ENCODE measurements around the gene SUGP2.
A peak's percentile ranks its signal among the peaks of the same experiment; 100 is the strongest.

The SUGP2 gene

DNA sequence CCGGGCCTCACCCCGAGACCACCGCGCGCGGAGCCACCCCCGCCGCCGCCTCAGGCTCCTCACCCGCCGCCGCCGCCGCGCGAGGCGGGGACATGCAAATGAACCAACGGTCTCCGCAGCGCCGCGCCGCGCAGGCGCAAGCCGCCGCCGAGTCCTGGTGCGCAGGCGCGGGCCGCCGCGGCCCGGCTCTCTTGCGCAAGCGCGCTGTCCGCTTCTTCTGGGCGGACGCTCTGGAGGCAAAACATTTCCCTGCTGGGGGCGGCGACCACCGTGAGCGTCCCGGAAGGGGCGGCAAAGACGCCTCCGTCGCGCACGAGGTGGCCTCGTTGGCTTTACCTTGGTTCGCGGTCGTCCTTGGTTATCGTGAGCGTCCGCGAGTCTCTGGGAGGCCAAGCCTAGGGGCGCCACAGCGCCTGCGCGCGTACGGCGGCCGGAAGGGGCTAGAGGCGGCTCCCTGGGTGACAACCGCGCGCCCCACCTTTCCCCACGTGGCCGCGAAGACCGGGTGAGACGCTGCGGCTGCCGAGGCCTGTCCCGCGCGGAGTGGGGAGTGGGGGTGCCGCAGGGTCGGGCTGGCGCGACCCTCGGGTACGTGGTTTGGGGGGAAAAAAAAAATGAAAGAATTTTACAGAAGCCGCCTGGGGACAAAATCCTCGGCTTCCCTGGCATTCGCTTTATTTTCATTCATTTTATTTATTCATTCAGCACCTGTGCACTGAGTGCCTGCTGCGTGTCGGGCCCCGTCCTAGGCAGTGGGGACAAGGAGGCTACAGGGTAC lies at the start of gene SUGP2, which contains the start of gene ARMC6:
TSS of gene SUGP2 (minus strand) at position 92 of the 778 bp plus-strand sequence. CDS start 2,446 bp downstream, outside the sequence.
TSS of gene ARMC6 (plus strand) at position 178 of the 778 bp plus-strand sequence. CDS start 607 bp downstream, outside the sequence.
- peak; percentile 83 for DNase-seq

DNA sequence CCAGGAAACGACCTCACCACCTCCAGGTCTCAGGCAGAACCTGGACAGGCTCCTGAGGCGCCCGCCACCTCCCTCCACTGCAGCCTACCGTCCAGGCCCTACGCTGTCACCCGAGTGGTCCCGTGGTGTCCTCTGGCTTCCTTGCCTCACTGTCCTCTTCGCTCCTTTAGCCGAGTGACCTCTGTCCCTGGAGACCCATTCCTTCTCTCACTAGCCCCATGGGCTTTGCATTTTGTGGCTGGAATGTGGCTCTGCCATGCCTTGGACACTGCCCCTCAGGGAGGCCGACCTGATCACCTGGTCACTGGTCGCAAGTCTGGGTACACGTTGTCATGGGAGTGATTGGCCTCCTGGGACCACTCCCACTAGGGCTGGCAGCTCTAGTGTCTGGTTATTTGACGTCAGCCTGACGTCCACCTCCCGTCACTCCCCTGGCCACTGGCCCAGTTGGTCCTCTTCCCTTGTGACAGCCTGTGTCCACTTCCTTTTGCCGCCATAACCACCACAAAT lies 48.4 kb upstream of the SUGP2 start:
- no peak for DNase-seq

DNA sequence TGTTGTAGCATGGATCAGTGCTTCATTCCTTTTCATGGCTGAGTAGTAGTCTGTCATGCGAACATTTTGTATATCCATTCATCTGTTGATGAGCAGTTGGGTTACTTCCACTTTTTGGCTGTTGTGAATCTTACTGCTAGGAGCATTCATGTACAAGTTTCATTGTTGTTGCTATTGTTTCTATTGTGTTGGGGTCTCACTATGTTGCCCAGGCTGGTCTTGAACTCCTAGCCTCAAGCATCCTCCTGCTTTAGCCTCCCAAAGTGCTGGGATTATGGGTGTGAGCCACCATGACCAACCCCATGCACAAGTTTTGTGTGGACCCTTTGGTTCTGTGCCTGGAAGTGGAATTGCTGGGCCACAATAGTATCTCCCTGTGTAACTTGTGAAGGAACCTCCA lies 46.3 kb upstream of the SUGP2 start:
- DNase-seq, result no peak

DNA sequence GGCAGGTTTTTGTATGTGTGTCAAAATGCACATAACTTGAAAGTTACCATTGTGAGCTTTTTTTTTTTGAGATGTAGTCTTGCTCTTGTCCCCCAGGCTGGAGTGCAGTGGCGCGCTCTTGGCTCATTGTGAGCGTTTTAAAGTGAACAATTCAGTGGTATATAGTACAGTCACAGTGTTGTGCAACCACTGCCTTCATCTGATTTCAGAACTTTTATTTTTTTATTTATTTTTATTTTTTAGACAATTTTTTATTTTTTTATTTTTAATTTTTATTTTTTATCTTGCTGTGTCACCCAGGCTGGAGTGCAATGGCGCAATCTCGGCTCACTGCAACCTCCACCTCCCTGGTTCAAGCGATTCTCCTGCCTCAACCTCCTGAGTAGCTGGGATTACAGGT lies 45.5 kb upstream of the SUGP2 start:
- DNase-seq, result no peak

DNA sequence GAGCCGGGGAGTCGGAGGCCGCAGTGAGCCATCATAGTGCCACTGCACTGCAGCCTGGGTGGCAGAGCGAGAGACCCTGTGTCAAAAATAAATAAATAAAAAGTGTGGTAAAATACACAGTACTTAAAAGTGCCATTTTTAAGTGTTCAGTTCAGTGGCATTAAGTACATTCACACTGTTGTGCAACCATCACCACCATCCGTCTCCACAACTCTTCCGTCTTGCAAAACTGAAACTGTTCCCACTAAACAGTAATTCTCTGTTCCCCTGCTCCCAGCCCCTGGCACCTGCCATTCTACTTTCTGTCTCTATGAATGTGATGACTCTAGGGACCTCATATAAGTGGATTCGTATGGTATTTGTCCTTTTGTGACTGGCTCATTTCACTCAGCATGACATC lies 43.8 kb upstream of the SUGP2 start:
- DNase-seq, result no peak

DNA sequence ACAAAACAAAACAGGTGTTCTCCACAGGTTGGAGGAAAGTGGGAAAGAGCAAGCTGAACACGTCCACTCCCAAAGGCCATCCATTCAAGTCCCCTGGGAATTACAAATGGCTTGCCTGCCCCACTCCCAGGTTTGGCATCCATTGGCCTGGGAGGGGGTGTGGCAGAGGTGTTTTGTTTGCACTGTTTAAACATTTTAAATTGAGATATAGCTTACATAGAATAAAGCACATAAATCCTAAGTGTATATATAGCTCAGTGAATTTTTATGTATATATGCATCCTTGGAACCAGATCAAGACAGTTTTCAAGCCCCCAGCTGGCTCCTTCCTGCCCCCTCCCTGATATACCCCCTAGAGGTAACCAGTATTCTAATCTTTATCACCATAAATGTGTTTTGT lies 43.2 kb upstream of the SUGP2 start:
- DNase-seq, result no peak

DNA sequence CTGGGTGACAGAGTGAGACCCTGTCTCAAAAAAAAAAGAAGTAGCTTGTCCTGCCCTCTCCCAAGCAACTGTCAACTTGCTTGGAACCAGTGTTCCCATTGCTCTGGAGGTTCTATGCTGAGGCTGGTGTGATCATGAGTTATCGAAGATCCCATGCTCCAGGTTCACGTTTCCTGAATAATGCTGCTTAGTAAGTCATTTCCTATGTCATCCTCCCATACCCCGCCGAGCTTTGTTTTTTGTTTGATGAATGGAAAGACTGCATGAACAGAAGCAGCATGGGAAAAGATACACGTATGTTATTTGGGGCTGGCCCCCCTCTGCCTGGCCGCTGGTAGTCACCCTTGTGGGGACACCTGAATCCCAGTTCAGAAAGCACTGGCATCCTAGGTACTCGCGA lies 41.8 kb upstream of the SUGP2 start:
- DNase-seq, result no peak

DNA sequence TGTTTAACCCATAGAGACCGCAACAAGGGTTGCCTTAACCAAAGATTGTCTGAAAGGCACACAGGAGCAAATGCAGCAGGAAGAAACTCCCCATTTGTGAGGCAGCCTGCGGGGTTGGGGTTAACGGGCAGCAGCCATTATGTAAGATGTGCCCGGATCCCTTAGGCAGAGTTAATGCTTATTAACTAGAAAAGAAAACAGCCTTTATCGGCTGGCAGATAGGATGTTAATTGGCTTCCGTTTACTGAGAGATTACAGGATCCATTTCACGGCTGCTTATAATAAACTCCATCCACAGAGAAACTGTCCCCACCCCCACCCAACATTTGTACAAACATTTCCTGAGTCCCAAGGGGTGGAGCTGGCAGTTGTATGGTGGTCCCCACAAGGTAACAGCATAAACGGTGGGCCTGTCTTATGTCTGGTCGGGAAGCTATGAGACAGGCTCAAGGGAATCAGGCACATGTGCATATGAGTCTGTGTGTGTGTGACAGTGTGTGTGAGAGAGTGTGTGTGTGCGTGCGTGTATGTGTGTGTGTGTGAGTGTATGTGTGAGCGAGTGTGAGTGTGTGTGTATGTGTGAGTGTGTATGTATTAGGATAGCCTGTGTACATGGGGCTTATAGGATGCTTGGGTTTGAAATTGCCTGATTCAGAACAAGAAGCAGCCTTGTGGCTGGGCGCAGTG lies 41.0 kb upstream of the SUGP2 start:
- DNase-seq, result no peak

DNA sequence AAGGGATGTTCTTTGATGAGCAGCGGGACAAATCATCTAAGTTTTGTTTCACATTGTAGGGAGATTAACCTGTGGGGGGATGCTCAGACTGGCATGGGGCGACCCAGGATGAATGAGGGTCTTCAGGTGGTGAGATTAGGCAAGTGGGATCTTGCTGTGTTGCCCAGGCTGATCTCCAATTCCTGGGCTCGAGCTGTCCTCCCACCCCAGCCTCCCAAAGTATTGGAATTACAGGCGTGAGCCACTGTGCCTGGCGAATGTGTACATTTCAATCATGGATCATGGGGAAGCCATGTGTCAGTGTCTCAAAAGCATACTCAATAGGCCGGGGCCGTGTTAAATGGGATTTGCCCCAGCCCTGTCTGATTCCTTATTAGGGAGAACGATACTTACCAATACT lies 38.6 kb upstream of the SUGP2 start:
- DNase-seq, result no peak

DNA sequence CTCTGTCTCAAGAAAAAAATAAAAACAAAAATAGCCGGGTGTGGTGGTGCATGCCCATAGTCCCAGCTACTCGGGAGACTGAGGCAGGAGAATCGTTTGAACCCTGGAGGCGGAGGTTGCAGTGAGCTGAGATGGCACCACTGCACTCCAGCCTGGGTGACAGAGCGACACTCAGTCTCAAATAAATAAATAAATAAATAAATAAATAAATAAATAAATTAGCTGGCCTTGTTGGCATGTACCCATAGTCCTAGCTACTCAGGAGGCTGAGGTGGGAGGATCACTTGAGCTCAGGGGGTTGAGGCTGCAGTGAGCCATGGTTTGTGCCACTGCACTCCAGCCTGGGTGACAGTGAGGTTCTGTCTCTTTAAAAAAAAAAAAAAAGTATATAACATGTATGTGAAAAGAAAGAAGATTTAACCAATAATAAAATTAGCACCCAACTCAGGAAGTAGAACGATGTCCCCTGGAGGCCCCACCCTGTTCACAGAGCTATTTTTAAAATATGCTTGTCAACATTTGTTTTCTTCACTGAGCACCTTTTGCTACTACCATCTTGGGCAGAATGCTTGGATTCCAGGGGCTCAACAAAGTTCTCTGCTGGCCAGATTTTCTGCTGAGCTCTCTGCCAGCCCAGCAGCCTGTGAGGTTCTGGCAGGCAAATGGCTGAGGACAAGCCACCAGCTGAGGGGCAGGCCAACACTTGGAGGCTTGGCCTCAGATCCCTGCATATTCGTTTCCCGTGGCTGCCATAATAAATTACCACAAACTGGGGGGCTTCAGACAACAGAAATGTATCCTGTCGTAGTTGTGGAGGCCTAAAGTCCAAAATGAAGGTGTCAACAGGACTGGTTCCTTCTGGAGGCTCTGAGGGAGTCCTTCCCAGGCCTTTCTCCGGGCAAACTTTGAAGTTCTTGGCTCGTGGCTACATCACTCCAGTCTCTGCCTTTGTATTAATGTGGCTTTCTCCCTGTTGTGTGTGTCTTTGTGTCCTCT lies 35.6 kb upstream of the SUGP2 start:
- no peak for DNase-seq

DNA sequence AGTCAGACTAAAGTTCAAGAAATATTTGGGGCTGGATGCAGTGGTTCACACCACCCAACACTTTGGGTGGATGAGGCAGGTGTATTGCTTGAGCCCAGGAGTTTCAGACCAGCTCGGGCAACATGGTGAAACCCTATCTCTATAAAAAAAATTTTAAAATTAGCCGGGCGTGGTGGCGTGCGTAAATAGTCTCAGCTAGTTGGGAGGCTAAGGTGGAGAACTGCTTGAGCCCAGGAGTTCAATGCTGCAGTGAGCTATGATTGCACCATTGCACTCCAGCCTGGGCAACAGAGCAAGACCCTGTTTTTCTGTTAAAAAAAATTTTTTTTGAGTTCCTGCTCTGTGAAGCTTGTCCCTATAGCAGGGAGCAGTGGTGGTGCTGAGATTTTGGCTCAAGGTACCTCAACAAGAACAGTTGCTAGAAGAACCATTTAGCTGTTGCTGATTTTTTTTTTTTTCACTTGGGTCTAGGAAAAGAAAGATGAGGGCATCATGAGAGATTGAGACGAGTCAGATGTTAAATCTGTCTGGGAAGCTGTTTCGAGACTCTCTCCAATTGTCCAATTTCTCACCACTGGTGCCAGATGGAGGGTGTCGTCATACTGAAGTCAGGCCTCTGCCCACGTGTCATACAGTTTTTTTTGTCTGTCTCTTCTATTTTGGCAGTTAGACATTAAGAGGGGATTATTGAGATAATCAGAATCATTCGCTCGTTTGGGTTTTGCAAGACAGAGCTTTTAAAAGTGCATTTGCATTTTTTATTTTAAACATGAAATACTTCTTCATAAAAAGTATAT lies 34.2 kb upstream of the SUGP2 start:
- no peak for DNase-seq

DNA sequence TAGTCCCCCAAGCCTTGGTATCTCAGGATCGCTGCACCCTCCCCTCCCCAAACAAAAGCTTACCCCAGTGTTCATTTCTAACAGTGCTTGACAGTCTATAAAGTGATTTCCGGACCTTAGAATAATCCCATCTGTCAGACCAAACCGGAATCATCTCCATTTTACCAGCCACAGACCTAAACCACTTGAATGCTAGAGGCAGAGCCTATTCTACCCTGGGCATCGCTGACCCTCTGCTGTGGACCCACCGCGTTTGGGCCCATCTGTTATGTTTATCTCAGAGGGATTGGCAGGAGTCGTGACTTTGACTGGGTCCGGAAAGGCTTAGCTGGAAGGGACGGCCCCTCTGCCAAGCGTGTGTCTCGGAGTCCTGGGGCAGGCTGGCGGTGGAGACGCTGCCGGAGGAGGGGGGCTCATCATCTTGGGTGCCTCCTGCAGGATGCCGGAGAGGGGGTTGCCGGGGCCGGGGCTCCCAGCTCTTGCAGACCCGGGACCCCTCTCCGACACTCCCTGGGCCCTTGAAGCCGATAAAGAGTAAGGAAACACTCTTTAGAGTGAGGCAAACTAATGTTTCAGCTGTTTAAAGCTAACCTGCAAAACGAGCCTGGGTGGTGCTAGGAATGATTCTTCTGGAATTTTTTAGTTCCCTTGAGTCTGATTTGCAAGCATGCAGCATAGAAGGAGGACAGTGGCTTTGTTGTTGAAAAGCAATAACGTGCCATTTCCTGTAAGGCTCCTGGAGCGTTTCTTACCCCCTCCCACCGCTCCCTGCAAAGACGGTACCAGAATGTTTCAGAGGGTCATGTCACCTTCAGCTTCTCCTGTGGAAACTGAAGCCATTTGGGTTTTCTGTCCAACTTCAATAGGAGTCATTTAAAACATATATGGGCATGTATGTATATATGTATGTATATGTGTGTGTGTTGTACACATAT lies 31.8 kb upstream of the SUGP2 start:
- peak; percentile 5 for DNase-seq

DNA sequence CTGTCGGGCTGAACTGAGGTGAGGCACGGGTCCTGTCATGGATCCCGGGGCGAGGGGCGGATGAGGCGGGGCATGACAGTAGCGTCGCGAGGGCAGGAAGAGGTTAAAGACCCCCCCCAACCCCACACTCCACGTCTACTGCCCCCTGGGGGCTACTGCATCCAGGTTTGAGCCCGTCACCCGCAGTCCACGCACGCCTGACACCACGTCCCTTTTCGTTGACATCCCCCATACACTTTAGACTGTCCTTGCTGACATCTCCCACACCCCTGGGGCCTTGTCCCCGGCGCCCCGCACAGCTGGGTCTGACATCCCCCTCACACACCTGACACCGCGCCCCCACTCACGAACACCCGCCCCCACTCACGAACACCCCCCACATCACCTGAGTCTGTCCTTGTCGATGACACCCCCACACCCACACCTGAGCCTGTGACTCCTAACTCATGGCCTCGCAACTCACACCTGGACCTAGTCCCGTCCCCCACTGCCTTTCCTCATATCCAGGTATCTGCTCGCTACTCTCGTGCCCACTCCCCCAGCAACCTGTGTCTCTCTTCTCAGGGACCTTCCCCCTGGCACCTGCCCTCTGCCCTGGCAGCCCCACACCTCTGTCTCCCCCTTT lies 30.9 kb upstream of the SUGP2 start:
- DNase-seq, result no peak

DNA sequence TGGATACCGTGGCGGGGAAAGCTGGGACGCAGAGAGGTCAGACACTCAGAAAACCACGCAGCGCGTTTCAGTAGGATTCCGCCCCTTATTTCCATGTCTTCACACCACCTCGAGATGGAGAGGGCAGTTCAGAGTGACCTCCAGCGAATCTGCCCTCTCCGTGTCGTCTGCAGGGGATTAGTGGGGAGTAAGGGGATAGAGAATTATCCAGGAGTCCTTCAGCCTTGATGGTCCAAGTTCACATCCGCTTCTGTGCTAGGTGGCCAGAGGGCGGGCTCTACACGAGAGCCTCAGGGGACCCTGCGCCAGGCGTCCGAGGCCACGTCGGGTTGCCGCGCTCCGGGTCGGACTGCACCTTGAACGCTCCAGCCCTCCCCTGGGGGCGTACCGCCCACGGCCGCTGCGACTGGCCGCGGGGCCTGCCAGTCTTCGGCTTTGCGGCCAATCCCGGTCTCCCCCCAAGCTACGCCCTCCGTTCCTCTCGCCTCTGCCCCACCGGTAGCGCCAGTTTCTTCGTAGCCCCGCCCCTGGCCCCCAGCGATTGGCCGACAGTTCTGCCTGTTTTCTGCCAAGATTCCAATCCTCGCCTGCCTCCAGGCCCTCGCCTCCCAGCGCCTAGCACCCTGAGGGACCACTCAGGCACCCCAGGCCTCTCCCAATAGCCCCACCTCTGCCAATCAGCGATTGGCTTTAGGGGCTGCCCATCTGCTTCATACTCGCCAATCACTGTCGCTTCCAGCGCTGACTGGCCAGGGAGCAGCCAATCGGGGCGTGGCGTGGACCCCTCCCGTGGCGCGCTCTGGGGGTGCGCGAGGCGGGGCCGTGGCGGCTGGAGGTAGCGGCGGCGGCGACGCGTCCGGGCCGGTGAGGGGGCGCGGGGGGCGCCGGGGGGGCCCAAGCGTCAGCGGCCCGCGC lies 30.1 kb upstream of the SUGP2 start, which contains the start of gene SLC25A42:
TSS of gene SLC25A42 (plus strand) at position 812 of the 915 bp plus-strand sequence. CDS start 32,131 bp downstream, outside the sequence.
- peak; percentile 98 for DNase-seq

DNA sequence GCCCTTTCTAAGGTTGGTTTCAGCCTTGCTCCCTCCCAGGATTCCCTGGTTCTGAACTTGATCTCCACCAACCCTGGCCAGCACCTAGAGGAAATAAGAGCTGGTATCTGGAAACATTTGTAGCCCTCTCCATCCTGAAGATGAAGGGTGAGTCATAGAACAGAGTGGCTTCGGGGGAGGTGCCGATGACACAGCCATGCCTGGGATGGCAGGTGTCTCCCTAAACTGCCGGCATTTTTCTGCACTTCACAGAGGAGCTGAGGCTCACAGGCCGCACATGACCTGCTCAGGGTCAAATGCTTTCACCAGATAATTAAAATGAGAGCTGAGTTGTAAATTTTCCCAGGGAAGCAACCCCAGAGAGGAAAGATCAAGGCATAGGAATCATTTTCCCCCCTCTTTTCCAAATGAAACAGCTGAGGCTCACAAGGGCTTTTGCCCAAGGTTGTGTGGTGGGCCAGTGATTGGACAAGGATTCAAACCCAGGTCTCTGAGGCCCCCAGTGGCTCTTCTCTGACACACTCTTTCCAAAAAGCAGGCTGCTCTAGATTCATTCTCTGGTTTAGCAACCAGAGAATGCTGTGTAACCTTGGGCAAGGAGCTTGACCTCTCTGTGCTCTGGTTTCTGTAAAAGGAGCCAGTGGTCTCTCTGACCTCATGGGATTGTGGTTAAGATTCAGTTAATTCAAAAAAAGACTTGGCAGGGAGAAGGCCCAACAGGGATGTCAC lies 29.3 kb upstream of the SUGP2 start:
- DNase-seq, result no peak

DNA sequence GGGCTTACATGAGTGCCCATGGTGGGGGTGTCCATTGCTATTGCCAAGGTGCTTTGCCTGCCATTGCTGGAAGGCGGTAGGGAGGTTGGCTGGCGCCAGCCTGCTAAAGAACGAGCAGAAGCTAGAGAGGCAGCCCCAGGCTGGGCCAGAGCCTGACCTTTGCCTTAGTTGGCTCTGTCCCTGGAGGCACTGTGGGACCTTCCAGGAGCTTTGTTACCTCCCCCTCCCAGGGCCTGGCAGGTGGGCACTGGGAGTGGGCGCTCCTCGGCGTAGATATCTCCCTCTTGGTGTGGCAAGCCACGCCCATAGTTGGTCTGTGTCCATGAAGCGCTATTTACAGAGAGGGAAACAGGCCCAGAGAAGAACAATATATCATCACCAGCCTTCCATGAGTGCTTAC lies 28.2 kb upstream of the SUGP2 start:
- no peak for DNase-seq

DNA sequence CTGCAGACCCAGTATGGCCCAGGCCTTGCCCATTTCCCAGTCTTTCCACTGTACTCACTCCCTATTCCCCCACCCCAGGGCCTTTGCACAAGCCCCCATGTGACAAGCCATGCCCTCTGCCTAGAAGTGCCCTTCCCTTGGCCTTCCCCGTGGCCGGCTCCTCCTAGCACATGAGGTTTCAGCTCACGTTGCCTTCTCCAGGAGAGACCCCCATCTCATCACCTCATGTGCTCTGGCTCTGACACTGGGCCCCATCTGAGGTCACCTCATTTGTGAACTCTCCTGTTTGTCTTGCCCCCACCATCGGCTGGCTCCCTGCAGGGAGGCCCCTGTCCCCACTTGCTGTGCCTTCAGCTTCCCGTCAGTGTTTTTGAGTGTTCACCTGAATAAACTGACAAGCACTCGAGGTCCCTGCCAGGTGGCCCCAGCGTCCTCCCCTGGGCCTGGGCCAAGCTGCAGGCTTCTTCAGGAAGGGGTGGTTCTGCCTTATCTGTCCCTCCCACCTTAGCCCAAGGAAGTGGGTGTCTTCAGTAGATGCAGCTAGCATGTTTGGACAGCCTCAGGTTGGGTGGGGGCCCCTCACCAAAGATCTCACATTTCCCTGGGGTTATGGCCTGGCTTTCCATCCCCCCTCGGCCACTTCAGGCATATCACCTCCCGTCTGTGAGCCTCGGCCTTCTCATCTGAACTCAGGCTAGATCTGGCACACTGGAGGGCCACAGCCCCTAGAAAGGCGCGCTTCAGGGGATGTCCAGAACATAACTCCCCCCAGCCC lies 26.7 kb upstream of the SUGP2 start:
- DNase-seq, result no peak
